Suppressor macrophage treated with lipopolysaccharide for 4 hours (primary cell): ENCODE measurements around the gene ELFN2.
"Not testable (repeated sequence)": the region's sequence is repeated elsewhere in the genome, so short reads cannot be mapped to it uniquely, and the experiment has no call there.

Source experiments
- DNase-seq: peaks from one replicate; pipeline ENCODE4 v3.0.0-alpha.2; 2020

ELFN2 gene

GRCh38 chr22:37427135-37427710 lies at the start of gene ELFN2:
ELFN2 (minus strand) TSS chr22:37427479; CDS start chr22:37375534, 51,945 bp downstream.
- DNase-seq, result no peak

DNA sequence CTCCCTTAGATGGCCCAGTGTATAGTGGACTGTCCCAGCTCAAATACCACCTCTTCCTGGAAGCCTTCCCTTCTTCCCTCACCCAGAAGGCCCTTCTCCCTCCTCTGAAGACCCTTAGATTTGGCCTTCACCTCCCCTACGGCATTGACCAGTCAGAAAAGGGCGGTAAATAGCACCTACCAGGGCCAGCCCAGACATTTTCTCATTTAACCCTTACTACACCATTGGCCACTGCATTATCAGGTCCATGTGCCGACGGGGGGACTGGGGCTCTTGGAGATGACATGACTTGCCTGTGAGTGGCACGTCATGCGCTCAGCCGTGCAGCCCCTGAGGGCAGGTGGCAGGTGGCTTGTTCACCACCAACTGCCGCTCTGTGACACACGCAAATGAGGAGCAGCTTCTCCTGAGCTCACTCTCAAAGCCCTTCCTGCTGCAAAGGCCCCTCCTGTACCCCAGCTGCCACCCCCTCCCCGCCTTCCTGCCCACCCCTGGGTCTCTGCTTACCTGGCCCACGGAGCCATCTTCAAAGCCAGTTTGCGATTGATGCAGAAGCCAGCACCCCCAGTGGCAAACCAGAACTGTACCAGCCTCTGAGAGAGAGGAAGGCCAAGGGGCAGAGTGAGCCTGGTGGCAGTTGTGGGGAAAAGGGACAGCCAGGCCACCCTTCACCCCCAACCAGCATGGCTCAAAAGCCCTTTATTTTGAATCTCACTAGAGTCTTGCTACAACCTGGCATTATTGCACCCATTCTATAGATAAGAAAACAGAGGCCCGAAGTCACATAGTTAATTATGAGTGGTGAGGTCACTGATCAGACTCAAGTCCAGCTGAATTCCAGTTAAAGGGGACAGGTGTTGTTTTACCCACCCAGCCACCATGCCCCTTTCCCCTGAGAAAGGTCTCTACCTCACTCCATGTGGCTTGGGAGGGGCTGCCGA lies 49.4 kb upstream of the ELFN2 start:
- DNase-seq, result no peak

GRCh38 chr22:37474447-37475090 lies 47.3 kb upstream of the ELFN2 start:
- no peak for DNase-seq

- DNase-seq, result no peak
These were observed 46.2 kb upstream of the ELFN2 start for GRCh38 chr22:37473437-37473946.

GRCh38 chr22:37472418-37473006 lies 45.2 kb upstream of the ELFN2 start:
- peak; percentile 51 for DNase-seq

DNA sequence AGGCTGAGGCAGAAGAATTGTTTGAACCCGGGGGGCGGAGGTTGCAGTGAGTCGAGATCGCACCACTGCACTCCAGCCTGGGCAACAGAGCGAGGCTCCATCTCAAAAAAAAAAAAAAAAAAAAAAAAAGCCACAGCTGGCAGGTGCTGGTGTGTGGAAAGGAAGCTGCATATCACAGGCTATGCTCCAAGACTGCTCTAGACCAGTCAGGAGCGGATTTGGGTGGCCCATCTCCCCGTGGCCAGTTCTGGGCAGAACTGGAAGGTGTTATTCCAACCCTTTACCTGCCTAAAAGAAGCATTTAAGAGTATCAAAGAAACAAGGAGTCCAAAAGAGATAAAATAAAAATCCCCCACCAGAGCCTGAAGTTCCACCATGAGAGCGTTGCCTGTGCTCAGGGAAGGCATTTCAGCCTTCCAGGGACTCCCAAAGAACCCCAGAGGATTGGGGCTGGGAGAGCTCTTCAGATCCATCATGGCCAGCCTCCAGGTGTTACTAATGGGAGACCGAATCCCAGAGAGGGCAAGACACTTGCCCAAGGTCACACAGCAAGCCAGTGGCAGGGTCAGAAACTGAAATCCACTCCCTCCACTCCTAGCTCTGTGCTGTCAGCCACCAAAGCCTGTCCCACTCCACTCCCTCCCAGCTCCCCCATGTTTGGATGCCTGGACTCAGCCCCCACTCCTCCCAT lies 44.6 kb upstream of the ELFN2 start:
- DNase-seq, result no peak

- no peak for DNase-seq
These were observed 42.8 kb upstream of the ELFN2 start for GRCh38 chr22:37470087-37470445.

DNA sequence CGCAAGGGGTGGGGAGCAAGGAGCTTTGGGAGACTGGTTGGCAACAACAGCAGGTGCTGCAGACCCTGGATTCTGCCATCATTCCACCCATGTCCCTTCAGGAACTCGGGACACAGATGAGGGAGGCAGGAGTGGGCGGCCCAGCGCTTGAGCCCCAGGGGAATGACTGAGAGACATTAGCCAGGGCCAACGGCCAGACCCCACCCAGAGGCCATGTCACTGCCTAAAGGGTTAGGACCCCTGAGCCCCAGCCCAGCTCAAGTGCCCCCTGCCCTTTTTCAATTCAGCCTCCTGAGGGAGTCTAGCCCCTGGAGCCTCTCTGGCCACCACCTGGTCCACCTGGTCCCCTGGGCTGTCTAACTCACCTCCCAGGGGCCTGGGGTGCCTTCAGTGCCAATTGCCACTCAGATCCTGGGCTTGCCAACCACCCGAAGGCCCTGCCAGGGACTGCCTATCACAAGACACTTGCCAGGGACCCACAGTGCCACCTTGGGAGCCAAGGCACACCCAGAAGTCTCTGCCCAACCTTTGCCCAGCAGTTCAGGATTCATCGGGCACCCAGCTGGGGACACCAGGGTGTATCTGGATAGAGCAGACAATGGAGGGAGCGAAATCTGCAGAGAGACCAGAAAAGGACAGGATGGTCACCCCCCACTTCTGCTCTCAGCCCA lies 42.3 kb upstream of the ELFN2 start:
- DNase-seq, result no peak

DNA sequence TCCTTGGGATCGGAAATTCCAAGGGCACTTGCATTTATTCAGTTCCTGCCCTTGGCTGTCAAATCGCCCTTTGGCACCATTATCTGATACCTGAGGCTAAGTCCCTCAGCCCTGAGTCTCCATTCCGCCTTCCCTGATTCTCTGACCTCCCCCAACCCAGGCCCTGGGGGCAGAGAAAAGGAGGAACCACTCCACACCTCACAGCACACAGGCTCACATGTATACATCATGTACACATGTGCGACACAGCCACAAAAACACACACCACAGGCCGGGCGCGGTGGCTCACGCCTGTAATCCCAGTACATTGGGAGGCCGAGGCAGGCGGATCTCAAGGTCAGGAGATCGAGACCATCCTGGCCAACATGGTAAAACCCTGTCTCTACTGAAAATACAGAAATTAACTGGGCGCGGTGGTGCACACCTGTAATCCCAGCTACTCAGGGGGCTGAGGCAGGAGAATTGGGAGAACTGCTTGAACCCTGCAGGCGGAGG lies 41.0 kb upstream of the ELFN2 start:
- not testable (repeated sequence) for DNase-seq

GRCh38 chr22:37467391-37467955 lies 40.2 kb upstream of the ELFN2 start:
- no peak for DNase-seq

GRCh38 chr22:37464181-37464580 lies 36.9 kb upstream of the ELFN2 start:
- no peak for DNase-seq

GRCh38 chr22:37462983-37463382 lies 35.7 kb upstream of the ELFN2 start:
- no peak for DNase-seq

GRCh38 chr22:37462436-37462835 lies 35.2 kb upstream of the ELFN2 start:
- no peak for DNase-seq

- DNase-seq, result no peak
These were observed 34.7 kb upstream of the ELFN2 start for GRCh38 chr22:37461961-37462360.

GRCh38 chr22:37460684-37461083 lies 33.4 kb upstream of the ELFN2 start:
- DNase-seq, result no peak

GRCh38 chr22:37459206-37459605 lies 31.9 kb upstream of the ELFN2 start:
- DNase-seq, result no peak

- peak; percentile 75 for DNase-seq
These were observed 30.0 kb upstream of the ELFN2 start for GRCh38 chr22:37457093-37457893.

DNA sequence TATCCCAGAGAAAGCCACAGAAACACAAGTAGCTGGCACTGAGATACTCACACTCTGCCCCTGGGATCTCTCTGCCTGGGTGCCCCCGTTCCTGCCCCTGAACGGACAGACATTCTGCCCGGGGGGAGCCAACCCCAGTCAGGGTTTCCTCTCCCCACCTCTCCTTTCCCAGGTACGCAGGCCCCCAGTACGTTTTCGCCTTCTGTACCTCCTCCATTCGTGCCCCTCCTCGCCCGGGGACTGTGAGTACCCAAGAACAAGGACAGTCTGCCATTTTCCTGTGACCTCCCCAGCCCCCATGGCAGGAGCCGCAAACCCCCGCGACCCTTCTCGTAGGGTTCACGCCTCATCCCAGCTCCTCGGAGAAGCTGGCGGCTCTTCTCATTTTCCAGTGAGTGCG lies 29.1 kb upstream of the ELFN2 start:
- no peak for DNase-seq

GRCh38 chr22:37455896-37456295 lies 28.6 kb upstream of the ELFN2 start:
- no peak for DNase-seq

DNA sequence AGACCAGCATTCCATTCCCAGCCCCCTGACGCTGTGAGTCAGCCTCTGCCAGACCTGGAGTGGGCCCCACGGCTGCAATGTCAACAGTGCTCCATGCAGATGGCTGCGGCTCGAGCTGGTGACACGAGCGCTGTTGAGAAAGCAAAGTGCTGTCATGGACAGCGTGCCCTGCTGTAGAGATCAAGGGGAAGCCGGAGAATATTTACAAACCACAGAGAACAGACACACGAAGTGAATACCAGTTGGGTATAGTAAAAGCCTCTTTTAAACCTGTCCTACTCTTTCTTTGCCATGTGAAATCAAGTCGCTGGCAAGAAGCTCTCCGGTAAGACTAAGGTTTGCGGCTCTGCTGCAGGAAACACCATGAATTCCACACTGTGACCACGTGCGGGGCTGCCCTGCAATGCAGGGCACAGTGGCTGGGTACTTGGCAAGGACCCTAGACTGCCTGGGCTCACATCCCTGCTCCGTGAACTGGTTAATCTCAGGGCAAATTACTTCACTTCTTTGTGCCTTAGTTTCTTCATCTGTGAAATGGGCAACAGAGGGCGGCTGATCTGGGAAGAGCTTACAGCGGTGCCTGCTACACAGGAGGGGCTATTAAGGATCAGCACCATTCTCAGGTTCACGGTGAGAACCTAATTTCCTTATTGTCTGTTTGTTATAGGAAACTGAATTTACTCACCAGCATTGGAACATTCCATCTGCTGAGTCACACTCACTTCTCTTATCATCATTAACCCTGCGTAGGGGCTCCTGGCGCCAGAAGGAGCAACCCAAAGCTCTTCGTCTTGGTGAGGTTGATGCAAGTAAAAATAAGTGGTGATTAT lies 27.8 kb upstream of the ELFN2 start:
- no peak for DNase-seq
